Activated T-helper 1 cell treated with anti-CD3 and anti-CD28 coated beads, Interleukin-12 subunit alpha, Interleukin-12 subunit beta, Interleukin-2, Interleukin-4 antibody, amounts not matched to agents 30 ng/mL and 10 ng/mL and 1 ng/mL, durations not matched to agents 14 hours and 24 hours and 36 hours (primary cell): ENCODE data around the gene DGKZ. TPM values are rescaled to one million over a fixed set of nuclear protein-coding genes. Genes with fewer than 3 reads are reported as not detected.

Source experiments
- DNase-seq: peaks from one replicate; pipeline ENCODE4 v3.0.0; 2021; ENCODE audit warnings: low spot score
- H3K27ac Mint-ChIP-seq: one replicate; pipeline ENCODE4 v1.8.0; 2021; ENCODE audit warnings: mild to moderate bottlenecking, mixed read lengths
- H3K27me3 Mint-ChIP-seq: one replicate; pipeline ENCODE4 v1.8.0; 2022; ENCODE audit warnings: mild to moderate bottlenecking, moderate library complexity, mixed read lengths; ENCODE audit not compliant: insufficient read depth
- H3K36me3 Mint-ChIP-seq: one replicate; pipeline ENCODE4 v1.8.0; 2021; ENCODE audit warnings: low read depth, mixed read lengths
- H3K4me1 Mint-ChIP-seq: one replicate; pipeline ENCODE4 v1.8.0; 2021; ENCODE audit warnings: low read depth, mixed read lengths
- H3K4me3 Mint-ChIP-seq: one replicate; pipeline ENCODE4 v1.8.0; 2021; ENCODE audit warnings: mild to moderate bottlenecking, moderate library complexity, mixed read lengths
- H3K9me3 Mint-ChIP-seq: one replicate; pipeline ENCODE4 v1.8.0; 2021; ENCODE audit warnings: mixed read lengths
- intact Hi-C: fragments of 100-400 bp; cut with micrococcal nuclease; formaldehyde crosslinking; loops from one replicate; pipeline ENCODE4 v1.15.1; 2024
- total RNA-seq: library from RNA; stranded (reverse); gene quantifications from 2 replicates; pipeline ENCODE4 v1.2.3, GENCODE V29; 2022

The DGKZ gene
- total RNA-seq, 1 donor from 2014 or later, result 101 TPM

- Mint-ChIP-seq H3K4me1 (peaks cover 41% of the 10 kb centered on the region), H3K4me3 (no peak overlapping the region), H3K36me3 (no peaks in the 10 kb centered on the region), H3K9me3 (no peaks in the 10 kb centered on the region), H3K27me3 (peaks cover 9% of the 10 kb centered on the region), H3K27ac (no peak overlapping the region)
- intact Hi-C loops, result no loop called here
- no peak for DNase-seq
Measured at GRCh38 chr11:46339816-46340215, 7.4 kb upstream of the DGKZ start.

GRCh38 chr11:46341454-46341853 lies 5.8 kb upstream of the DGKZ start:
- H3K9me3 Mint-ChIP-seq, result no peaks in the 10 kb centered on the region
- no peaks in the 10 kb centered on the region for H3K36me3 Mint-ChIP-seq
- DNase-seq, result no peak
- no peak overlapping the region for H3K27ac Mint-ChIP-seq
- H3K4me3 Mint-ChIP-seq, result no peak overlapping the region
- H3K27me3 Mint-ChIP-seq, result peaks cover 3% of the 10 kb centered on the region
- intact Hi-C loops, result no loop called here
- H3K4me1 Mint-ChIP-seq, result peaks cover 57% of the 10 kb centered on the region

DNA sequence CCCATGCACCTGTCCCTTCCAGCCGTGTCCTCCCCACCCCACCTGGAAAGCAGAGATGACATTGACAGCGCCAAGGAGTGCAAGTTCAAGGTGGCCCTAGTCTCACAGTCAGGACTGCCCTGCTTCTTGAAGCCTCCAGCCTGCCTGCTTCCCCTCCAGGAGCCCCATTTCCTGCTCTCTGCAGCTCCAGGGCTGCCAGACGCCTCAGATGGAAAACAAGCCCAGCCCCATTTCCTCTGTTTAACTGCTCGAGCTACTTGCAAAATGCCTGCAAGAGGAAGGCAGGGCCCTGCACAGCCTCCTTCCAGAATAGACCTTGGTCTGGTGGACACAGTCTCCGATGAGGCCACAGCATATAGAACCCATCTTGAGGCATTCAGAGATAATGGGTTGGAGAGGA lies 5.0 kb upstream of the DGKZ start:
- no peak overlapping the region for H3K27ac Mint-ChIP-seq
- intact Hi-C loops, result no loop called here
- peaks cover 64% of the 10 kb centered on the region for H3K4me1 Mint-ChIP-seq
- H3K9me3 Mint-ChIP-seq, result no peaks in the 10 kb centered on the region
- no peak overlapping the region for H3K4me3 Mint-ChIP-seq
- DNase-seq, result no peak
- no peaks in the 10 kb centered on the region for H3K36me3 Mint-ChIP-seq
- peaks cover 3% of the 10 kb centered on the region for H3K27me3 Mint-ChIP-seq

- H3K4me1 Mint-ChIP-seq, result peaks cover 61% of the 10 kb centered on the region
- H3K4me3 Mint-ChIP-seq, result no peak overlapping the region
- H3K9me3 Mint-ChIP-seq, result no peaks in the 10 kb centered on the region
- intact Hi-C loops, result no loop called here
- peaks cover 3% of the 10 kb centered on the region for H3K27me3 Mint-ChIP-seq
- peak overlapping the region; percentile 27 for H3K27ac Mint-ChIP-seq
- no peak for DNase-seq
- H3K36me3 Mint-ChIP-seq, result no peaks in the 10 kb centered on the region
Measured at GRCh38 chr11:46343520-46343919, 3.7 kb upstream of the DGKZ start.

GRCh38 chr11:46345131-46345597 lies 2.1 kb upstream of the DGKZ start:
- no peak for DNase-seq
- intact Hi-C loops, result loop anchor here (5.0 kb wide), 1 partner anchor 498 kb away; the partner anchor contains the start of gene CRY2
- peaks cover 3% of the 10 kb centered on the region for H3K27me3 Mint-ChIP-seq
- peak overlapping the region; percentile 57 for H3K27ac Mint-ChIP-seq
- no peaks in the 10 kb centered on the region for H3K9me3 Mint-ChIP-seq
- peak overlapping the region; percentile 85 for H3K4me3 Mint-ChIP-seq
- H3K4me1 Mint-ChIP-seq, result peaks cover 72% of the 10 kb centered on the region
- H3K36me3 Mint-ChIP-seq, result peaks cover 5% of the 10 kb centered on the region

DNA sequence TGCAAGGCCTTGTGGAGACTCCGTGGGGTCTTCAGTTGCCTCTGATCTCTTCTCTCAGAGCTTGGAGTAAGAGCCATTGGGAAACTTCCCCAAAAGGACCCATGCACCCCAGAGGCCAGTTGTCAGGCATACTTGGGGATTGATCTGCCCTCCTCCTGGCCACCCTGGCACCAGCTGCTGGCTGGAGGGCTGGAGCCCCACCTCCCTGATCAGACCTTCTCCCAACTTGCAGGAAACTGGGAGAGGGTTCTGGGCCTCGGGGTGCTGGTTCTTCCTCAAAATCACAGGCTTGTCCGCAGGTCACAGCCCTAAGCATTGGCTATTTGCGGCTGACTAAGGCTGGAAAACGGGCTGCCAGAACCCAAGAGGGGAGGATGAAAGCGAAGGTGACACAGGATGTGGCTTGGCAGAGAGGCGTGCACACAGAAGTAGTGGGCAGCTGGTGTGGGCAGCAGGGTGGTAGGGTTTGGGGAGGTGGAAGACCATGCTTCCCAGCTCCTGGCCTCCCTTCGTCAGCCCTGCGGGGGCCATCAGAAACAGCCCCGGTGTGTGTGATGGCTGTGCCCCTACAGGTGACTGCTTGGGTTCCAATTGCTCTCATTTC lies 1.3 kb upstream of the DGKZ start:
- H3K27ac Mint-ChIP-seq, result peak overlapping the region; percentile 84
- intact Hi-C loops, result loop anchor here (1.0 to 5.0 kb wide), 5 partner anchors 15 to 499 kb away; partner anchors contain the start of genes ARHGAP1, ATG13, CRY2 and HARBI1
- peaks cover 3% of the 10 kb centered on the region for H3K27me3 Mint-ChIP-seq
- H3K9me3 Mint-ChIP-seq, result no peaks in the 10 kb centered on the region
- H3K4me3 Mint-ChIP-seq, result peak overlapping the region; percentile 85
- H3K4me1 Mint-ChIP-seq, result peaks cover 73% of the 10 kb centered on the region
- peaks cover 7% of the 10 kb centered on the region for H3K36me3 Mint-ChIP-seq
- DNase-seq, result no peak

- Mint-ChIP-seq H3K36me3 (peaks cover 7% of the 10 kb centered on the region), H3K4me1 (peaks cover 71% of the 10 kb centered on the region), H3K27me3 (peaks cover 3% of the 10 kb centered on the region), H3K27ac (peak overlapping the region; percentile 89), H3K4me3 (peak overlapping the region; percentile 88), H3K9me3 (no peaks in the 10 kb centered on the region)
- intact Hi-C loops, result loop anchor here (1.0 to 5.0 kb wide), 6 partner anchors 105 to 500 kb away; partner anchors contain the start of genes ARHGAP1, ATG13, CRY2 and HARBI1
- DNase-seq, result no peak
Measured at GRCh38 chr11:46347637-46348311, 511 bp downstream of the DGKZ start.

GRCh38 chr11:46348566-46349401 lies 1.5 kb downstream of the DGKZ start:
- intact Hi-C loops, result loop anchor here (1.0 to 5.0 kb wide), 3 partner anchors 13 to 501 kb away; partner anchors contain the start of gene CRY2
- DNase-seq, result peak; percentile 62
- H3K27ac Mint-ChIP-seq, result peak overlapping the region; percentile 89
- H3K4me3 Mint-ChIP-seq, result peak overlapping the region; percentile 88
- H3K9me3 Mint-ChIP-seq, result no peaks in the 10 kb centered on the region
- no peaks in the 10 kb centered on the region for H3K27me3 Mint-ChIP-seq
- H3K4me1 Mint-ChIP-seq, result peaks cover 77% of the 10 kb centered on the region
- peaks cover 7% of the 10 kb centered on the region for H3K36me3 Mint-ChIP-seq

GRCh38 chr11:46350695-46351094 lies 3.4 kb downstream of the DGKZ start:
- H3K27me3 Mint-ChIP-seq, result no peaks in the 10 kb centered on the region
- peaks cover 71% of the 10 kb centered on the region for H3K4me1 Mint-ChIP-seq
- intact Hi-C loops, result no loop called here
- no peaks in the 10 kb centered on the region for H3K9me3 Mint-ChIP-seq
- peaks cover 7% of the 10 kb centered on the region for H3K36me3 Mint-ChIP-seq
- H3K4me3 Mint-ChIP-seq, result no peak overlapping the region
- H3K27ac Mint-ChIP-seq, result peak overlapping the region; percentile 11
- no peak for DNase-seq

GRCh38 chr11:46351148-46351547 lies 3.9 kb downstream of the DGKZ start:
- Mint-ChIP-seq H3K4me1 (peaks cover 67% of the 10 kb centered on the region), H3K36me3 (peaks cover 7% of the 10 kb centered on the region), H3K27ac (peak overlapping the region; percentile 38), H3K9me3 (no peaks in the 10 kb centered on the region), H3K27me3 (no peaks in the 10 kb centered on the region), H3K4me3 (peak overlapping the region; percentile 77)
- intact Hi-C loops, result no loop called here
- DNase-seq, result no peak

GRCh38 chr11:46351606-46352005 lies 4.3 kb downstream of the DGKZ start:
- Mint-ChIP-seq H3K27me3 (no peaks in the 10 kb centered on the region), H3K9me3 (no peaks in the 10 kb centered on the region)

DNA sequence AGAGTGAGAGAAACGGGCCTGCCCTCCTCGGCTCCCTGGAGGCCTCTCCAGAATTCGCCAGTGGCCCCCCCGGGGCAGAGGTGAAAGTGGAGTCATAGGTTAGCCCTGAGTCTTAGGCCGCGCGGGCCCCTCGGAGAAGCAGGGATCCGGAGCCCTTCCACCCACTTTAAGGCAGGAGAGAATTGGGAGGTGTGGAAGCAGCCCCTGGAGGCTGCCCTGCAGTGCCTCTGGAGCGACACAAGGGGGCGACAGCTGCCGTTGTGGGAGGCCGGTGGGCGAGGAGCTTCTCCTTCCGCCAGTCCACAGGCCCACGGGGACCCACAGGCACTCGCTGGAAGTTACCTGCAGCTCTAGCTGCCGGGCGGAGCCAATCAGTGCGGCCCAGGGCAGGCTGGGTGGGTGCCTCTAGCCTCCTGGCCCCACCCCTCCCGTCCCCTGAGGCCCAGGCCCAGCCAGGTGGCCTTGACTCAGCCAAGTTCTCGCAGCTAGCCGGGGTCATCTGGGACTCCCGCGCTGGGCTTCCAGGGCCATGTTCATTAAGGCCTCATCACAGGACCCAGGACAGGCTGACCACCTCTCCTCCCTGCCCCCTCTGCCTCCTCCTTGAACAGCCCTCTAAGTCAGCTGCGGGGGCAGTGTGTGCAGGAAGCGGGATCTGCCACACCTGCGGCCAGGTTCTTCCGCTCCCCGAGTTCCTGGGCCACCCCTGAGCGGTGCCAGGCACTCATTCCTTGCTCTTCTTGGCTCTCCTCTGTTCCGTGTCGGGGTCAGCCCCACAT lies 5.0 kb downstream of the DGKZ start:
- H3K4me3 Mint-ChIP-seq, result peak overlapping the region; percentile 77
- H3K4me1 Mint-ChIP-seq, result peaks cover 64% of the 10 kb centered on the region
- H3K9me3 Mint-ChIP-seq, result no peaks in the 10 kb centered on the region
- peak overlapping the region; percentile 58 for H3K27ac Mint-ChIP-seq
- peaks cover 7% of the 10 kb centered on the region for H3K36me3 Mint-ChIP-seq
- intact Hi-C loops, result loop anchor here (1.0 kb wide), 1 partner anchor 15 kb away; no protein-coding TSS in a partner anchor
- DNase-seq, result peak; percentile 66
- H3K27me3 Mint-ChIP-seq, result no peaks in the 10 kb centered on the region

More at GRCh38 chr11:46351606-46352005, 4.3 kb downstream of the DGKZ start:
- Mint-ChIP-seq H3K4me1 (peaks cover 64% of the 10 kb centered on the region), H3K27ac (peak overlapping the region; percentile 58), H3K4me3 (peak overlapping the region; percentile 77), H3K36me3 (peaks cover 7% of the 10 kb centered on the region)
- no peak for DNase-seq
- intact Hi-C loops, result loop anchor here (1.0 kb wide), 1 partner anchor 16 kb away; no protein-coding TSS in a partner anchor
